WTC11 (cell line): ENCODE measurements around the gene SPTLC3.

ENCODE experiments used
- ETV6 ChIP-seq: sonication (generic); formaldehyde crosslinking; IDR thresholded peaks from 2 replicates; pipeline ENCODE4 v1.8.1; 2022; ENCODE audit warnings: mild to moderate bottlenecking, missing genetic modification reagents
- GABPB1 ChIP-seq: sonication (generic); formaldehyde crosslinking; IDR thresholded peaks from 2 replicates; pipeline ENCODE4 v1.8.1; 2023; ENCODE audit warnings: mild to moderate bottlenecking, missing genetic modification reagents
- GRHL2 ChIP-seq: fragments of 250-450 bp; sonication (Bioruptor Pico); IDR thresholded peaks from 2 replicates; pipeline ENCODE4 v1.8.0; 2022; ENCODE audit warnings: mild to moderate bottlenecking, moderate library complexity; ENCODE audit not compliant: insufficient replicate concordance, severe bottlenecking
- KAT7 ChIP-seq: sonication (generic); formaldehyde crosslinking; IDR thresholded peaks from 2 replicates; pipeline ENCODE4 v1.8.1; 2023; ENCODE audit warnings: missing genetic modification reagents, mild to moderate bottlenecking, borderline replicate concordance
- MXD4 ChIP-seq: fragments of 250-450 bp; sonication (Bioruptor Pico); IDR thresholded peaks from 2 replicates; pipeline ENCODE4 v1.8.0; 2021; ENCODE audit warnings: mild to moderate bottlenecking, moderate library complexity, borderline replicate concordance
- RELA ChIP-seq: sonication (generic); formaldehyde crosslinking; IDR thresholded peaks from 2 replicates; pipeline ENCODE4 v1.8.1; 2022; ENCODE audit warnings: missing genetic modification reagents, mild to moderate bottlenecking, borderline replicate concordance
- TF ChIP-seq, protein P1 (sequence below): sonication (generic); formaldehyde crosslinking; IDR thresholded peaks from 2 replicates; pipeline ENCODE4 v1.8.0; 2023; ENCODE audit warnings: missing genetic modification reagents
- TF ChIP-seq, protein P2 (sequence below): sonication (generic); formaldehyde crosslinking; IDR thresholded peaks from 2 replicates; pipeline ENCODE4 v1.8.1; 2022; ENCODE audit warnings: low read depth, missing genetic modification reagents, borderline replicate concordance
- TF ChIP-seq, protein P3 (sequence below): fragments of 200-600 bp; IDR thresholded peaks from 2 replicates; pipeline ENCODE4 v1.8.0; 2022; ENCODE audit warnings: antibody characterized with exemption
- TF ChIP-seq, protein P4 (sequence below): sonication (generic); formaldehyde crosslinking; IDR thresholded peaks from 2 replicates; pipeline ENCODE4 v1.8.0; 2023; ENCODE audit warnings: mild to moderate bottlenecking, missing genetic modification reagents
- TF ChIP-seq, protein P5 (sequence below): sonication (generic); formaldehyde crosslinking; IDR thresholded peaks from 2 replicates; pipeline ENCODE4 v1.8.1; 2023; ENCODE audit warnings: mild to moderate bottlenecking, moderate library complexity, missing genetic modification reagents
- TF ChIP-seq, protein P6 (sequence below): sonication (generic); formaldehyde crosslinking; IDR thresholded peaks from 2 replicates; pipeline ENCODE4 v1.8.1; 2023; ENCODE audit warnings: mild to moderate bottlenecking, missing genetic modification reagents, moderate library complexity
- TF ChIP-seq, protein P7 (sequence below): sonication (generic); formaldehyde crosslinking; IDR thresholded peaks from 2 replicates; pipeline ENCODE4 v1.8.0; 2022; ENCODE audit warnings: mild to moderate bottlenecking, missing genetic modification reagents
- TF ChIP-seq, protein P8 (sequence below): sonication (generic); formaldehyde crosslinking; IDR thresholded peaks from 2 replicates; pipeline ENCODE4 v1.8.1; 2023; ENCODE audit warnings: mild to moderate bottlenecking, missing genetic modification reagents

DNA sequence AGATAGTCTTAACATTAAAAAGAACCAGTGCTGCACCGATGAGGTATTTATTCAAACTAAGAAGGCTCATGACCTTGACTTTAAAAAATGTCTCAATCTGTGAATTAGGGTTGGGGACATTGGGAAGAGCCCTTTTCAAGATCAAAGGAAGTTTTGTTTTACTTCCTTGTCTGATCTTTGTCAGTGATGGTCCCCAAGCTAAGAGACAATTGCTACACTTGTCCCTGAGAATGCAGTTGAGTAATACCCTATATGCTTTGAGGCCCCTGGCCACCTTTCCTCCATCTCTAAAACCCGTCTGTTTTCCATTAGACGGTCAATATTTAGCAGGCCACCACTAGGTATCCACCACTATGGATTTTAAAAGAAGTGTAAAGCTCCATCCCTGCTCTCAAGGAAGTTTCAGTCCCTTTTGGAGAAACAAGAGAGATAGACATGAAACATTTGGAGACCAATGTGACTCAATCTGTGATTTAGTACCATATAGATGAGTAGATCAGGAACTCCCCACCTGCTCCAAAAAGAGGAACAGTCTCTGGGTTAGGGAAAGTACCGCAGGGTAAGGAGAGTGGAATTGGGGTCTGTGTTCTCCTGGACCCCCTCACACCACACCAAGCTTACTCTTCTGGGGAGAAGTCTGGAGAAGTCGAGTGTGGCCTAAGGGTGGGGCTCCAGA, 113.2 kb downstream of the SPTLC3 start:
- no peak for TF ChIP-seq MXD4 (CRISPR knock-in tag)
- TF ChIP-seq, protein P1, sequence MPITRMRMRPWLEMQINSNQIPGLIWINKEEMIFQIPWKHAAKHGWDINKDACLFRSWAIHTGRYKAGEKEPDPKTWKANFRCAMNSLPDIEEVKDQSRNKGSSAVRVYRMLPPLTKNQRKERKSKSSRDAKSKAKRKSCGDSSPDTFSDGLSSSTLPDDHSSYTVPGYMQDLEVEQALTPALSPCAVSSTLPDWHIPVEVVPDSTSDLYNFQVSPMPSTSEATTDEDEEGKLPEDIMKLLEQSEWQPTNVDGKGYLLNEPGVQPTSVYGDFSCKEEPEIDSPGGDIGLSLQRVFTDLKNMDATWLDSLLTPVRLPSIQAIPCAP (CRISPR knock-in tag): no peak
- TF ChIP-seq GABPB1 (CRISPR knock-in tag): no peak
- no peak for TF ChIP-seq ETV6 (CRISPR knock-in tag)
- TF ChIP-seq, protein P2, sequence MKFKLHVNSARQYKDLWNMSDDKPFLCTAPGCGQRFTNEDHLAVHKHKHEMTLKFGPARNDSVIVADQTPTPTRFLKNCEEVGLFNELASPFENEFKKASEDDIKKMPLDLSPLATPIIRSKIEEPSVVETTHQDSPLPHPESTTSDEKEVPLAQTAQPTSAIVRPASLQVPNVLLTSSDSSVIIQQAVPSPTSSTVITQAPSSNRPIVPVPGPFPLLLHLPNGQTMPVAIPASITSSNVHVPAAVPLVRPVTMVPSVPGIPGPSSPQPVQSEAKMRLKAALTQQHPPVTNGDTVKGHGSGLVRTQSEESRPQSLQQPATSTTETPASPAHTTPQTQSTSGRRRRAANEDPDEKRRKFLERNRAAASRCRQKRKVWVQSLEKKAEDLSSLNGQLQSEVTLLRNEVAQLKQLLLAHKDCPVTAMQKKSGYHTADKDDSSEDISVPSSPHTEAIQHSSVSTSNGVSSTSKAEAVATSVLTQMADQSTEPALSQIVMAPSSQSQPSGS (CRISPR knock-in tag): no peak
- TF ChIP-seq, protein P3, sequence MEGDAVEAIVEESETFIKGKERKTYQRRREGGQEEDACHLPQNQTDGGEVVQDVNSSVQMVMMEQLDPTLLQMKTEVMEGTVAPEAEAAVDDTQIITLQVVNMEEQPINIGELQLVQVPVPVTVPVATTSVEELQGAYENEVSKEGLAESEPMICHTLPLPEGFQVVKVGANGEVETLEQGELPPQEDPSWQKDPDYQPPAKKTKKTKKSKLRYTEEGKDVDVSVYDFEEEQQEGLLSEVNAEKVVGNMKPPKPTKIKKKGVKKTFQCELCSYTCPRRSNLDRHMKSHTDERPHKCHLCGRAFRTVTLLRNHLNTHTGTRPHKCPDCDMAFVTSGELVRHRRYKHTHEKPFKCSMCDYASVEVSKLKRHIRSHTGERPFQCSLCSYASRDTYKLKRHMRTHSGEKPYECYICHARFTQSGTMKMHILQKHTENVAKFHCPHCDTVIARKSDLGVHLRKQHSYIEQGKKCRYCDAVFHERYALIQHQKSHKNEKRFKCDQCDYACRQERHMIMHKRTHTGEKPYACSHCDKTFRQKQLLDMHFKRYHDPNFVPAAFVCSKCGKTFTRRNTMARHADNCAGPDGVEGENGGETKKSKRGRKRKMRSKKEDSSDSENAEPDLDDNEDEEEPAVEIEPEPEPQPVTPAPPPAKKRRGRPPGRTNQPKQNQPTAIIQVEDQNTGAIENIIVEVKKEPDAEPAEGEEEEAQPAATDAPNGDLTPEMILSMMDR: no peak
- TF ChIP-seq KAT7 (CRISPR knock-in tag): no peak
- TF ChIP-seq RELA (CRISPR knock-in tag): no peak
- no peak for TF ChIP-seq GRHL2 (CRISPR knock-in tag)
- TF ChIP-seq, protein P4, sequence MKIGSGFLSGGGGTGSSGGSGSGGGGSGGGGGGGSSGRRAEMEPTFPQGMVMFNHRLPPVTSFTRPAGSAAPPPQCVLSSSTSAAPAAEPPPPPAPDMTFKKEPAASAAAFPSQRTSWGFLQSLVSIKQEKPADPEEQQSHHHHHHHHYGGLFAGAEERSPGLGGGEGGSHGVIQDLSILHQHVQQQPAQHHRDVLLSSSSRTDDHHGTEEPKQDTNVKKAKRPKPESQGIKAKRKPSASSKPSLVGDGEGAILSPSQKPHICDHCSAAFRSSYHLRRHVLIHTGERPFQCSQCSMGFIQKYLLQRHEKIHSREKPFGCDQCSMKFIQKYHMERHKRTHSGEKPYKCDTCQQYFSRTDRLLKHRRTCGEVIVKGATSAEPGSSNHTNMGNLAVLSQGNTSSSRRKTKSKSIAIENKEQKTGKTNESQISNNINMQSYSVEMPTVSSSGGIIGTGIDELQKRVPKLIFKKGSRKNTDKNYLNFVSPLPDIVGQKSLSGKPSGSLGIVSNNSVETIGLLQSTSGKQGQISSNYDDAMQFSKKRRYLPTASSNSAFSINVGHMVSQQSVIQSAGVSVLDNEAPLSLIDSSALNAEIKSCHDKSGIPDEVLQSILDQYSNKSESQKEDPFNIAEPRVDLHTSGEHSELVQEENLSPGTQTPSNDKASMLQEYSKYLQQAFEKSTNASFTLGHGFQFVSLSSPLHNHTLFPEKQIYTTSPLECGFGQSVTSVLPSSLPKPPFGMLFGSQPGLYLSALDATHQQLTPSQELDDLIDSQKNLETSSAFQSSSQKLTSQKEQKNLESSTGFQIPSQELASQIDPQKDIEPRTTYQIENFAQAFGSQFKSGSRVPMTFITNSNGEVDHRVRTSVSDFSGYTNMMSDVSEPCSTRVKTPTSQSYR (CRISPR knock-in tag): no peak
- TF ChIP-seq, protein P5, sequence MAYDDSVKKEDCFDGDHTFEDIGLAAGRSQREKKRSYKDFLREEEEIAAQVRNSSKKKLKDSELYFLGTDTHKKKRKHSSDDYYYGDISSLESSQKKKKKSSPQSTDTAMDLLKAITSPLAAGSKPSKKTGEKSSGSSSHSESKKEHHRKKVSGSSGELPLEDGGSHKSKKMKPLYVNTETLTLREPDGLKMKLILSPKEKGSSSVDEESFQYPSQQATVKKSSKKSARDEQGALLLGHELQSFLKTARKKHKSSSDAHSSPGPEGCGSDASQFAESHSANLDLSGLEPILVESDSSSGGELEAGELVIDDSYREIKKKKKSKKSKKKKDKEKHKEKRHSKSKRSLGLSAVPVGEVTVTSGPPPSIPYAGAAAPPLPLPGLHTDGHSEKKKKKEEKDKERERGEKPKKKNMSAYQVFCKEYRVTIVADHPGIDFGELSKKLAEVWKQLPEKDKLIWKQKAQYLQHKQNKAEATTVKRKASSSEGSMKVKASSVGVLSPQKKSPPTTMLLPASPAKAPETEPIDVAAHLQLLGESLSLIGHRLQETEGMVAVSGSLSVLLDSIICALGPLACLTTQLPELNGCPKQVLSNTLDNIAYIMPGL (CRISPR knock-in tag): no peak
- TF ChIP-seq, protein P6, sequence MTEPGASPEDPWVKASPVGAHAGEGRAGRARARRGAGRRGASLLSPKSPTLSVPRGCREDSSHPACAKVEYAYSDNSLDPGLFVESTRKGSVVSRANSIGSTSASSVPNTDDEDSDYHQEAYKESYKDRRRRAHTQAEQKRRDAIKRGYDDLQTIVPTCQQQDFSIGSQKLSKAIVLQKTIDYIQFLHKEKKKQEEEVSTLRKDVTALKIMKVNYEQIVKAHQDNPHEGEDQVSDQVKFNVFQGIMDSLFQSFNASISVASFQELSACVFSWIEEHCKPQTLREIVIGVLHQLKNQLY (CRISPR knock-in tag): no peak
- TF ChIP-seq, protein P7, sequence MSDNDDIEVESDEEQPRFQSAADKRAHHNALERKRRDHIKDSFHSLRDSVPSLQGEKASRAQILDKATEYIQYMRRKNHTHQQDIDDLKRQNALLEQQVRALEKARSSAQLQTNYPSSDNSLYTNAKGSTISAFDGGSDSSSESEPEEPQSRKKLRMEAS (CRISPR knock-in tag): no peak
- TF ChIP-seq, protein P8, sequence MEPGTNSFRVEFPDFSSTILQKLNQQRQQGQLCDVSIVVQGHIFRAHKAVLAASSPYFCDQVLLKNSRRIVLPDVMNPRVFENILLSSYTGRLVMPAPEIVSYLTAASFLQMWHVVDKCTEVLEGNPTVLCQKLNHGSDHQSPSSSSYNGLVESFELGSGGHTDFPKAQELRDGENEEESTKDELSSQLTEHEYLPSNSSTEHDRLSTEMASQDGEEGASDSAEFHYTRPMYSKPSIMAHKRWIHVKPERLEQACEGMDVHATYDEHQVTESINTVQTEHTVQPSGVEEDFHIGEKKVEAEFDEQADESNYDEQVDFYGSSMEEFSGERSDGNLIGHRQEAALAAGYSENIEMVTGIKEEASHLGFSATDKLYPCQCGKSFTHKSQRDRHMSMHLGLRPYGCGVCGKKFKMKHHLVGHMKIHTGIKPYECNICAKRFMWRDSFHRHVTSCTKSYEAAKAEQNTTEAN: no peak
